ENCODE data around the gene COPS9.

DNA sequence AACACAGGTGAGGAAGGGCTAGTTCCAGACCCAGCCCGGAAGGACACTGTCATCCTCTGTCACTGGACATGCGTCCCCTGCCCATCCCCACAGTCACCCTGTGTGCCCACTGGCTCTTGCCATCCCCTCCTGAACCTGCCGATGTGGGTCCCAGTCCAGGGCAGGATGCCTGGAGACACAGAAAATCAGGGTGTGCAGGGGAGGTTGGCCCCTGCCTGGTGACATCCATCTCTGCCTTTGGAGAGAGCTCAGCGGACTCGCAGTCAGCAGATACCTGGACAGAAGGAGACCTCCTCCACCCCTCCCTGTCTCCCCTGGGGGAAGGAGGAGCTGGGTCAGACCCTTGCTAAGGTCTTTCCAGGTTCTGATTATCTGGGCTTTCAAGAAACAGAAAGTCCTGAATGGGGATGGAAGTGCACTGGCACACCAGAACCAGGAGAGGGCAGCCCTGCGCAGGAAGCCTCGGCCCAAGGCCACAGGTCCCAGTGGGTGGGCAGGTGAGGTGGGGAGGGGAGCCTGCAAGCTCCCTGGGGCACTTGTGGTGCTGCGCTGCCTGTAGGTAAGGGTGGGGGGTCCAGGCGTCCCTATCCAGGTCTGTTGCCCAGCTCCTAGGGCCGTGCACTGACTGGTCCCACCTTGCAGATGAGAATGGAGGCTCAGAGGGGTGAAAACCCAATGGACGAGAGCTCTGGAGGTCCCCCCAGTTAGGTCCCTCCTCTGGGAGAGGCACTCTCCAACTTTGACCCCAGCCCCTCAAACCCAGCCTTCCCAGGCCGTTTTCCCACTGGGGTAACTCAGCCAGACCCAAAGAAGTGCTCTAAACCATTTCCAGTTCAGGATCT, 14.1 kb upstream of the COPS9 start:
- TF ChIP-seq, protein P1, sequence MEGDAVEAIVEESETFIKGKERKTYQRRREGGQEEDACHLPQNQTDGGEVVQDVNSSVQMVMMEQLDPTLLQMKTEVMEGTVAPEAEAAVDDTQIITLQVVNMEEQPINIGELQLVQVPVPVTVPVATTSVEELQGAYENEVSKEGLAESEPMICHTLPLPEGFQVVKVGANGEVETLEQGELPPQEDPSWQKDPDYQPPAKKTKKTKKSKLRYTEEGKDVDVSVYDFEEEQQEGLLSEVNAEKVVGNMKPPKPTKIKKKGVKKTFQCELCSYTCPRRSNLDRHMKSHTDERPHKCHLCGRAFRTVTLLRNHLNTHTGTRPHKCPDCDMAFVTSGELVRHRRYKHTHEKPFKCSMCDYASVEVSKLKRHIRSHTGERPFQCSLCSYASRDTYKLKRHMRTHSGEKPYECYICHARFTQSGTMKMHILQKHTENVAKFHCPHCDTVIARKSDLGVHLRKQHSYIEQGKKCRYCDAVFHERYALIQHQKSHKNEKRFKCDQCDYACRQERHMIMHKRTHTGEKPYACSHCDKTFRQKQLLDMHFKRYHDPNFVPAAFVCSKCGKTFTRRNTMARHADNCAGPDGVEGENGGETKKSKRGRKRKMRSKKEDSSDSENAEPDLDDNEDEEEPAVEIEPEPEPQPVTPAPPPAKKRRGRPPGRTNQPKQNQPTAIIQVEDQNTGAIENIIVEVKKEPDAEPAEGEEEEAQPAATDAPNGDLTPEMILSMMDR (IDR thresholded peaks at IDR 0.05 in 2 of 3, conservative IDR thresholded peaks at IDR 0.05 in 1 of 3; ENCODE audit: control insufficient read depth in 2 of 3, extremely low read depth in 1 of 3, insufficient read depth in 1 of 3, low read depth in 3 of 3, low read length in 3 of 3): peak; percentile 67 to 83 (median 69)
- TF ChIP-seq, protein P2, sequence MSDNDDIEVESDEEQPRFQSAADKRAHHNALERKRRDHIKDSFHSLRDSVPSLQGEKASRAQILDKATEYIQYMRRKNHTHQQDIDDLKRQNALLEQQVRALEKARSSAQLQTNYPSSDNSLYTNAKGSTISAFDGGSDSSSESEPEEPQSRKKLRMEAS (IDR thresholded peaks at IDR 0.05; ENCODE audit: low read depth, low read length): no peak
- TF ChIP-seq NFYB (IDR thresholded peaks at IDR 0.05; ENCODE audit: insufficient read depth, low read depth, low read length) (no peak), EP300 (IDR thresholded peaks at IDR 0.05; ENCODE audit: borderline replicate concordance in 1 of 2, control insufficient read depth in 1 of 2, low read depth in 2 of 2, low read length in 2 of 2) (no peak), BRCA1 (IDR thresholded peaks at IDR 0.05; ENCODE audit: low read depth, low read length) (no peak), RAD51 (IDR thresholded peaks at IDR 0.05) (no peak), EZH2 (IDR thresholded peaks at IDR 0.05; ENCODE audit: borderline replicate concordance, control insufficient read depth, low read depth, low read length) (no peak), POLR2A (IDR thresholded peaks at IDR 0.05; ENCODE audit: low read depth, low read length) (no peak), JUND (IDR thresholded peaks at IDR 0.05; ENCODE audit: low read depth, low read length) (no peak), SIN3A (IDR thresholded peaks at IDR 0.05; ENCODE audit: low read depth, low read length) (no peak)
